ENCODE measurements around the gene PKN2. TPM values are rescaled to one million over a fixed set of nuclear protein-coding genes. Genes with fewer than 3 reads are reported as not detected.

Gene PKN2
- total RNA-seq, 1 experiment from 2014 or later: 32.5 TPM

GRCh38 chr1:88751714-88752113 lies 67.6 kb downstream of the PKN2 start:
- Mint-ChIP-seq H3K9me3 (no peaks in the 10 kb centered on the region), H3K4me1 (peaks cover 5 to 13% of the 10 kb centered on the region in 2 experiments; a peak in 3 of 4 replicates), H3K27me3 (ENCODE audit: low read depth) (no peaks in the 10 kb centered on the region), H3K27ac (peak overlapping the region in 1 of 3 experiments; percentile 23; a peak in 1 of 7 replicates), H3K4me3 (no peak overlapping the region), H3K36me3 (ENCODE audit: insufficient read depth in 1 of 3, low read depth in 3 of 3) (peaks cover 0 to 10% (median 8%) of the 10 kb centered on the region in 3 experiments; a peak in 5 of 7 replicates)
- no peak overlapping the region for H4K91ac ChIP-seq (ENCODE audit: insufficient read length, low read depth, low read length)
- H2BK5ac ChIP-seq (ENCODE audit: insufficient read length, low read length): no peak overlapping the region
- H2BK15ac ChIP-seq (ENCODE audit: low read depth, low read length): no peak overlapping the region
- H4K5ac ChIP-seq (ENCODE audit: insufficient read length, low read depth, low read length): no peak overlapping the region
- no peak overlapping the region for H3K27ac ChIP-seq (ENCODE audit: insufficient read length, low read depth, low read length)
- no peaks in the 10 kb centered on the region for H3K27me3 ChIP-seq (ENCODE audit: insufficient read depth, low read length)
- H3K23ac ChIP-seq (ENCODE audit: insufficient read length, low read depth, low read length): no peak overlapping the region
- no peaks in the 10 kb centered on the region for H3K23me2 ChIP-seq (ENCODE audit: insufficient read length, low read depth, low read length, poor library complexity, severe bottlenecking)
- H4K20me1 ChIP-seq (ENCODE audit: control insufficient read depth, insufficient read depth, insufficient read length): no peaks in the 10 kb centered on the region
- no peaks in the 10 kb centered on the region for H3K9me3 ChIP-seq (ENCODE audit: control insufficient read depth, low read depth, low read length)
- H4K8ac ChIP-seq (replicated peaks; ENCODE audit: insufficient read length, low read depth, low read length): no peak overlapping the region
- no peak overlapping the region for H2AFZ ChIP-seq (ENCODE audit: low read length)
- H2BK20ac ChIP-seq (ENCODE audit: low read depth, low read length, poor library complexity, severe bottlenecking): no peak overlapping the region
- no peak overlapping the region for H2BK12ac ChIP-seq (ENCODE audit: insufficient read length, low read depth, low read length)
- no peak overlapping the region for H3K56ac ChIP-seq (ENCODE audit: insufficient read length, low read depth, low read length)
- WGBS (ENCODE audit: extremely low coverage, insufficient read length, low lambda C conversion rate): no CpG with 5 or more reads among the region's 4 CpGs
- H3K4me1 ChIP-seq (ENCODE audit: insufficient read depth, low read length): no peaks in the 10 kb centered on the region
- no peak overlapping the region for H3K14ac ChIP-seq (ENCODE audit: insufficient read depth, low read length)
- no peaks in the 10 kb centered on the region for H3K79me2 ChIP-seq (ENCODE audit: insufficient read depth, low read length)
- H3K4ac ChIP-seq (ENCODE audit: low read depth, low read length): no peak overlapping the region
- no peak overlapping the region for H3K18ac ChIP-seq (ENCODE audit: insufficient read length, low read depth, low read length)
- H2BK120ac ChIP-seq (ENCODE audit: low read depth, low read length, poor library complexity, severe bottlenecking): no peak overlapping the region
- no peak overlapping the region for H3T11ph ChIP-seq (ENCODE audit: low read length)
- H3K9ac ChIP-seq (ENCODE audit: extremely low read depth, insufficient read length, low read length): no peak overlapping the region
- TF ChIP-seq CTCF (conservative IDR thresholded peaks at IDR 0.05): no peak
- H3K79me1 ChIP-seq (ENCODE audit: insufficient read depth, low read depth, low read length, poor library complexity, severe bottlenecking): no peaks in the 10 kb centered on the region
- H2AK5ac ChIP-seq (ENCODE audit: insufficient read length, low read length): no peak overlapping the region
- no peak for DNase-seq
- no peak overlapping the region for H3K4me2 ChIP-seq (ENCODE audit: insufficient read depth, insufficient read length, low read length)
